AG08395 (cell line): ENCODE measurements around the gene CAMTA1.

Experiments
- DNase-seq: peaks from one replicate; pipeline ENCODE4 v3.0.0; 2012; ENCODE audit warnings: mixed read lengths, low spot score

CAMTA1 gene

DNA sequence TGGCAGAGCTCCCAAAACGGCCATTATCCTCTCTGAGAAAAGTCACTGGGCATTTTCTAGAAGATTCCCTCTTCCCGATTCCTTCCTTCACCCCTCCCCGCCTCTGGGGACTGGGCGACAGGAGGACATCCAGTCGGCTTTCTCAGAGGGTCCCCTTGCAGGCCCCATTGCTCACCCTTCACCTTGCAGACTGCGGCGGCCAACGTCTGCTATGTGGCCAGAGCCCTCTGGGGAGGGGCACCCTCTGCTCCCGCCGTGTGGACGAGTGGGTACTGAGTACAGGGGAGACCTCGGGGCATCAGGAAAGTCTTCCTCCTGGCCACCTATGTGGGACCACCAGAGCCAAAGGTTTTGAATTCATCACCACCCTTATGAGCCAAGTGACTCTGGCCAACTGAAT lies 692.3 kb downstream of the CAMTA1 start:
- no peak for DNase-seq

DNA sequence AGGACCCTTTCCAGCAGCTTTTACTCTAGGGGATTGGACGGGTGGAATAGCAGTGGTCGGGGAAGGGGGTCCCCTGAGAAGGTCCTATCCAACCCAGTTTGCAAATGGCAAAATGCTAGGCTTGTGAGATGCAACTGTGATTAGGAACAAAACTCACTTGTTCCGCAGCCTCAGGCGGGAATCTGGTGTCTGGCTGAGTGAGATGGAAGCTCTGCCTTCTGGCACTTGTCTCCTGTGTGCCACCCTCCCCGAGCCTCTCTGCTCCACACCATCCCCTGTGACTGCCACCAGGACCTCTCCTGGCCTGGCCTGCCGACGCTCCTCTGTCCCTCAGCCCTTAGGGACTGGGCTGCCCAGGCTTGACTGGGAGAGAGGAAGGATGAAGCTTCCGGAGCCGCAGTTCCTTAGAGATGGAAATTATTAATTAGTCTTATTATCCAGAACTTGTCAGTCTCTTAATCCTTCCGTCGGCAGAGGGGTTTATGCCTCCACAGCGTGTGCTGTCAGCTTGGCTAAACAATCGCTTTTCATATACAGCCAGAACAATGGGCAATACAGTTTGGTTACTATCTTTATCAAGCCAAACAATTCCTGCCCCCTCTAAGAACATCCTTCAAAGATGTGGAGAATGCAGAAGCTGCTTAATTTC lies 693.0 kb downstream of the CAMTA1 start:
- DNase-seq: no peak

DNA sequence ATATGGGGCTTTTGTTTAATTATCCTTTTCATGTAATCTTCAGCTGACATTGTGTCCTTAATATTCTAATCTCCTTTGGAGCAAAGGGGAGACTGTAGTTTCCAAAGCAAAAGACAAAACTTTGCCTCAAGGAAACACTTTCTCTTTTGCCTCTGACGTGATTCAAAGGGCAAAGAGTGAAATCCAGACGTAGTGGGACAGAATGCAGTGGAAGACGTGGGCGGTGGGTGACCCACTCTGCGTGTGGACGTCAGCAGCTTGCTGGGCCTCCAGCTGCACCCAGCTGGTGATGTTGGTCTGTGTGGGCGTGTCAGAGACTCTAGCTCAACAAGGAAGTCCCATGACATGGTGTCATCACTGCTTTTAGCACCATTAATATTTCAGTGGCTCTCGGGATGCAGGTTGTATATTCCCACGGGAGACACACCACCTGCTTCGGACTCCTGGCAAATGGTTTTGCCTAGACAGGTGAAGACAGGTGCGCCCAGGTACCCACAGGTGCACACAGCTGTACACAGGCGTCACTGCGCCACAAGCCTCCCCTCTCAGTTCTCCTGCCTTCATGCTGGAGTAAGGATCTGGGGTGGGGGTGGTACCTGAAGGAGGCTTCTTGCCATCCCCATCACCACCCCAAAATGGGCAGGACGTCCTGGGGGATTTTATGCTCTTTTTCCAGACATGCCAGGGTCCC lies 693.7 kb downstream of the CAMTA1 start:
- DNase-seq: peak; percentile 80

DNA sequence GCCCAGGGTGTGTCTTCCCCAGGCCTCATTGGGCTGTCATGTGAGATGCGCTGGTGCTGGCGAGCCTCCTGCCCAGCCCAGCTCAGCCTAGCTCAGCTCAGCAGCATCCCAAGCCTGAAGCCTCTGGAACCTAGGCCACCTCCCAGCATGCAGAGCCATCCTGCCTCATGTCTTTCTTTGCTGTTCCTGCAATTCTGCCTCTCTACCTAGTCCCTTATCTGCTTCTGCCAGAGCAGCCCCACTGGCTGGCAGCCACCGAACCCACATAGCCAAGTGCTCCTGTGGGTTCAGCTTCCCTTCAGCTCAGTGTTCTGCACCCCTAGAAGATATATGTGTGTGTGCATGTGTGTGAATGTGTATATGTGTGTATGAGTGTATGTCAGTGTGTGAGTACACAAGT lies 694.3 kb downstream of the CAMTA1 start:
- no peak for DNase-seq

DNA sequence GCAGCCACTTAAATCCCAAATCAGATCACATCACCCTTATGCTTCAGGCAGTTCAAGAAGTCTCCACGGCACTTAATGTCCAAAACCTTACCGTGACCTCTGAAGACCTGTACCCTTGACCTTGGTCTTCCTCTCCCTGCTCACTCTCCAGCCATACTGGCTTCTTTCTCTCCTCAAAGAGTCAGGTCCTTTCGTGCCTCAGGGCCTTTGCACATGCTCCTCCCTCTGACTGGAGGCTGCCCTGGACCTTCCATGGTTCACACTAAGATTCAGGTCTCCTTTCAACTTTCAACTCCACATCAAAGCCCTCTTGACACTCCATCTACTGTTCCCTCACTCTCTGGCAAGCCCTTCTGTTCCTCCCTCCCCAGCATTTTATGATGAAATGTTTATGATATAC lies 695.9 kb downstream of the CAMTA1 start:
- DNase-seq: no peak

DNA sequence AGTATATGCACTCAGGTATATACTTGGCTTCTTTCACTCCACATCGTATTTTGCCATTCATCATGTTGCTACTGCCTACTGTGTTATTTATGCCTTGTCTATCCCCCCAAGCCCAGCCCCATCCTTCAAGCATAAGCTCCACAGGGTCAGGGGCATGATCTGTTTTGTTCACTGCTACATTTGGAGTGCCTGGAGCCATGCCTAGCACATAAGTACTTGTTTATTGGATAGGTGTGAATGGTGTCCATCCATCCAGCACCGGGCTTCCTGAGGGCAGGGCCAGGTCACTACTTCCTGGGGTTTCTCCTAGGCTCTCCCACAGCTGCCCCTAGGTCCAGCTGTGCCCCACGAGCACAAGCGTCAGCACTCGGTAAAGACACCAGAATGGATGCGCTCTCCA lies 696.8 kb downstream of the CAMTA1 start:
- DNase-seq: no peak

DNA sequence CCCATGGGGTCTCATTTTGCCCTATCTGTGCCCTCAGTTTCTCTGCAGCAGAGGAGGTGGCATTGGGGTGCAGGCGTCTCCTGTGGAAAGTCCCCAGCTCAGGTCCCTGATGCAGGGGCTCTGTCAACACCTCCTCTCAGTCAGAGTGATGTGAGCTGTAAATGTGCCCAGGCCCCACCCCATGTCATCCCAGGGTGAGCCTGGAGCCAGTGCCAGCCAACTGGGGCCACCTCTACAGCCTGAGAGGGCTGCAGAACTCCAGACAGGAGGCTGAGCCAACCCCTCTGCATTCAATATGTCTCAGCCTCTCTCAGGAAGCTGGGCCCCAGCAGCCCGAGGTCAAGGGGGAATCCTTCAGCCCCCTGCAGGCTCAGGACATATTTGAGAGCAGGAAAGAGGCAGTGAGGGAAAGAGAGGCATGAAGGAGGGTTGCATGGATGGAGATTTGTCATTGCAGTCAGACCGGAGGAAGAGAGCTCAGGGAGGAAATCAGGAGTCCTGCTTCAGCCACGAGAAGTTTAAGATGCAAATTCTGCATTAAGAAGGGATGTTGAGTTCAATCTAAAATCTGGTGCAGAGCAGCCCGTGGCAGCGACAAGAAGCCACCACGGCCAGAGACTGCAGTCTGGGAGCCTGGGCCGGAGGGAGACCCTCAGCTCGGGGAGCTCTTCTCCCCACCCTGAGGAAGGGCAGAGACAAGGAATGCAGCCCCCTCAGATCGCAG lies 697.7 kb downstream of the CAMTA1 start:
- DNase-seq: no peak

DNA sequence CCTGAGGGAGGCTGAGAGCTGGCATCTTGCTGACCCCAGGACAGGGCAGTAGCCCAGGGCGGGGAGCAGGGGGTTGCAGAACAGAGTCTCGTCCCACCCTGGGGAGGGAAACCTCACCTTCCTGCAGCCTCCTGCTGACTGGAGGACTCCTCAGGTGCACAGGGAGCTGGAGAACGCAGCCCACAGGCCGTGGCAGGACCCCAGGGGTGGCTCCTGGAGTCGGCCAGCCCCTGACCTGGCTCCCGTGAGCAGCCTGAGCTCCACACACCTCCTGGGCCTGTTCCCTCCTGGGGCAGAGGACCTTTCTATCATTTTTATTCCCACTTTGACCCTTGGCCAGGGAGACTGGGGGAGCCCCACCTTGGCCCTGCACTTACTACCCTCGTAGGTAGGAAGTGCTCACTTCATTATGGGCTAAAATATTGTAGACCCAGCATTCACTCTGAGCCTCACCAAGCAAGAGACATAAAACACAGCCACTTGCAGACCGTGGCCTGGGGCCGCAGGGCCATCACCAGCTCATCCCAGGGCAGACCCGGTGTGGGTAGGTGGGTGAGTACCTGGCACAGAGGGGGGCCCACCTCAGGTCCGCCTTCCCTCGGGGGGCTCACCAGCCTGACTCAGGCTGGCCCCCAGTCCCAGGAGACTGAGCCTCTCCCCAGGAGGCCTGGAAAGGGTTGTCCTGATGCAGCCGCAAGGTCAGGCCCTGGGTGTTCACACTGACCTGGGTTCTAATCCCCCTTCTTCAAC lies 698.6 kb downstream of the CAMTA1 start:
- DNase-seq: no peak

DNA sequence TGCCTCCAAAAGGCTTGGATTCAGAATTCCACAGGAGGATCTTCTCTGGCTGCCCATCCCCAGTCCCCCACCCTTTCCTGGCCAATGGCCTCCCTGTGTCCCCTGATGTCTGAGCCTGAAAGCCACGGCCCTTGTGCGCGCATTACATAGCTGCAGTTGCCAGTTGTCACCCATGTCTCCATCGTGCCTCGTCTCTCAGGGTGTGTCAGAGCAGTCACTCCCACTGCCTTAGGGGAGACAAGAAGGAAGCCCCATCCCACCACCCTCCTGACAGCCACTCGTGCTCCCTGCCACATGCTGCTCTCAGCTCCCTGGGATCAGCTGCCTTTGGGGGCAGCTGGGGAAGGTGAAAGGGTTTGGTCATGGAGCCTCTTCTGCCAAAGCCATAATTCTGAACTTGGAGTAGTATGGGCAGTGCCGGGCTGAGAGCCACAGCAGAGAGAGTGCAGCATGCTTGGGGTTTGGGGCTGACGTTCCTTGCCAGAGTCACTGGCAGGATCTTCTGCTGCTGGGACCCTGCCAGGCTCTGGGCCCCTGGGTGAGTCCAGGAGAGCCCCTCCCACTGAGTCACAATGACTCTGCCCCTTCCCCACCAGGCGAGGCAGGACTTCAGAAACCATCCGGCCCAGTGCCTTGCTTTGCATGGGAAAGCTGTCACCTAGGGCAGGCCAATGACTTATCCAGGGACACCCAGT lies 700.0 kb downstream of the CAMTA1 start:
- DNase-seq: peak; percentile 24

DNA sequence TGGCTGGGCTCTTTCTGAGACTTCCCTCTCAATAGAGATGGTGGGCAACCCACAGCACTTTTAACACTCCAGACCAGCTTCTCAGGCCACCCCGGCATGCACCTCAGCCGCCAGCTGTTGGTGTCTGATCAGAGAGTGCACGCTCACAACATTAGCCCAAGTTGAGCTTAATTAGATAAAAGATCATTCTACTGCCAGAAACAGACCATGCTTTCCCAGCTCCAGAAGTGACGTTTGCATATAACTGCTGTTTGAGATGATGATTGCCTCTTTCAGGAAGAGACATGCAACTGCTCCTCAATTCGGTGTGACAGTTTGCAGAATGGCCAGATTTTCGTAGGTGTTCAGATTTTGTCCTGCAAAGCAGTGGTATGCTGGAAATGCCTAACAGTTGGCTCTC lies 700.6 kb downstream of the CAMTA1 start:
- DNase-seq: no peak

DNA sequence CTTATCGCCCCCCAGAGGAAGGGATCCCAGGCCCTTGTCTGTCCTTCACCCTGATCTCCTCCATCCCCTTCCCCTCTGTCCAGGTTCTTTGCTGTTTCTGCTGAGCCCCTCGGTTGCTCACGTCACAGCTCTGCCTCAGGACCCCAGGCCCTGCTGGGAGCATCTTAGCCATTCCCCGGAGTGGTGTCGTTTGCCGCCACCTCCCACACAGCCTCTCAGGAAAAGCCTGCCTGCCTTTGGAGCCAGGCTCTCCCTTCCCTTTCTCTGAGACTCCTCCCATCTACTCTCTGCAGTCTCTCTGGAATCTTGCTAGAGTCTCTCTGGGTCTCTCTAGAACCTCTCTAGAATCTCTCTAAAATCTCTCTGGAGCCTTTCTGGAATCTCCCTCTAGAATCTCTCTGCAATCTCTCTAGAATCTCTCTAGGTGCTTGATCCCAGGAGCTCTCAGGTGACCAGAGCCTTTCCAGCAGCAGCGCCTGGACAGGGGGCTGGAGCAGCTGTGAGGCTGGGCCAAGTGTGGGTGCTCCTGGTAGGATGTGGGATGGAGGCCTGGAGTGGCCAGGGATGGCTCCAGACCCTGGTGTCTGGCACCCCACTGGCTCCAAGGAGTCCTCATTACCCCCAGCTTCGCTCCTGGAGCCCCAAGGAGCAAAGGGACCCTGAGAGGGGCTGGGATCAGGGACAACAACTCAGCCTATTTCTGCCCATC lies 702.7 kb downstream of the CAMTA1 start:
- no peak for DNase-seq

DNA sequence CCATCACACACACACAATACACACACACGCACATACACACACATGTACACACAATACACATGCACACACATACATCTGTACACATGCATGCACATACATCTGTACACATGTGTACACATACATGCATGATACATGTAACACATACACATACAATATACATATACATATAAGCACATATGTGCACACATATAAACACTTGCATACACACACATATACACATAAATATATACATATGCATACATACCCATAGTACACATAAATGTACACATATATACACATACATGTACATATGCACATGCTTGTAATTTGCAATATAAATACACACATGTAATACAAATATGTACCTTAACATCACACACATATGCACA lies 703.2 kb downstream of the CAMTA1 start:
- DNase-seq: no peak

DNA sequence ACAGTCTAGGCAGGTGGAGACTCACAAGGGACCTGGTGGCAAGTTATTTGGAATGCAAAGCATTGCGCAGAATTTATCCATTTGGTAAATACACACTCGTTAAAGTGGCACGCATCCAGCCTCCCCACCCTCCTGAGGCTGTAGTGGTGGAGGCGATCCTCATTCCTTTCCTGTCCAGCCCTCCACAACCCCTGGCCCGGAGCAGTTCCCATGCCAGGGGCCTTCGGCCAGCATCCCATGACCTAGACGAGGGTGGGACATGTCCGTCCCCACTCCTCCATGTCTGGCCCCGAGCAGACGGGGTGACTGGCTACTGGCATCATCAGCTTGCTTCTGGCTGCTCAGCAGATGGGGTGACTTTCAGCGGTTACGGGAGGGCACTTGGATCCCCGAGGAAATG lies 704.3 kb downstream of the CAMTA1 start:
- DNase-seq: no peak

DNA sequence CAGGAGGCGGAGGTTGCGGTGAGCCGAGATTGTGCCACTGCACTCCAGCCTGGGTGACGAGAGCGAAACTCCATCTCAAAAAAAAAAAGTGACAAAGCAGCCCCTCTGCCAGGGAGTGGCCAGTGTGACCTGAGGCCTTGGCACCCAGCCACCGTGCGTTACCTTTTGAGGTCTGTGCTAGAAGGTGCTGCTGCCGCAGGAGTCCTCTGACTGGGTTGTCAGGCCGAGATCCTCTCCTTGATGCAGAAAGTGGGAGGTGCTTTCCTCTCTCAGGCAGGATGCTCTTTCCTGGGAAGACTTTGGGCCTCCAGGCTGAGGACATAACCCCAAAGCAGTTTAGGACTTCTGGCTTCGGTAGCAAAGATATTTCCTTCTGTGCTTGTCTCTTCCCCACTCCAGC lies 705.3 kb downstream of the CAMTA1 start:
- no peak for DNase-seq

DNA sequence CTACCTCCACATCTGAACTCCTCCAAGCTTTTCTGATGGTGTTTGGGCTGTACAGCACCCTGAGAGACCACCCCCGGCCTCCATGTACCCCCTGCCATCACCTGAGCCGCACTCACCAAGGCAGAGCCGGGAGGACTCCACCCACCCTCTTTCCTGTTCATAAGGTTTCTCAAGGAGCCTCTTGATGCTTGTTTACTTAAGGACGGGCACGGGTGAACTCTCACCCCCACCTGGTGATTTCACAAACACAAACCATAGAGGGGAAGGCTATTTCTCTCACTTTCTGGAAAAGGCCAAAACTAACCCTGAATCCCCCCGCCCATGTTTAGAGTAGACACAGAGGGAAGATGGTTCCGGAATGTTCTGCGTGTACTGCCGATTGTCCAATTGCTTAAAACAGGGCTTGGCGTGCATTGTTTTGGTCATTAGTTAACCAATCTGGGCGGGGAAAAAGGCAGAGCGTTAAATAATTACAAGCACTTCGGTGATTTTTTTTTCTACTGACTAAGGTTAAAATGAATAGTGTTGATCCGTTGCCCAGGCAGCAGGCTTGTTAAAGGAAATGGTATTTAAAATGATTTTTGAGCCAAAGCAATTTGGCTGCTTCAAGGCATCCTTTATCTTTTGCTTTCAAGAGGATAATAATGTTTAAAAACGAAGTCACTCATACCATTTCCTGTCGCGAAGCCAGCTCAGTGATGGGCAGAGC lies 706.0 kb downstream of the CAMTA1 start:
- DNase-seq: peak; percentile 76

DNA sequence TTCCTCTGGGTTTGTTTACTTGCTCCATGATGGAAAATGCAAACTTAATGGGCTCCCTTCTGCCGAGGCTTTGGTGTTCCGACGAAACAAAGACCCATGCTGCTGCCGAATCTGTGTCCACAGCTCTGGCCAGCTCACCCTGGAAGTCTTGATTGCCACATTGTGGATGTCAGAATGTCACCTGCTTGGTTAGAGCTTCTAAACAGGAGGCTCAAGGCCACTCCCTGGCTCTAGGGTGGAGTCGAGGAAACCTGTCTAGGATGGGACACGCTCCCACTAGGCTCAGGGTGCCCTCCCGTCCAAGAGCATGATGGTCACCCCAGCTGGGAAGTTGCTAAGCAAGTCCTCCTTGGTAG lies 706.5 kb downstream of the CAMTA1 start:
- DNase-seq: no peak

DNA sequence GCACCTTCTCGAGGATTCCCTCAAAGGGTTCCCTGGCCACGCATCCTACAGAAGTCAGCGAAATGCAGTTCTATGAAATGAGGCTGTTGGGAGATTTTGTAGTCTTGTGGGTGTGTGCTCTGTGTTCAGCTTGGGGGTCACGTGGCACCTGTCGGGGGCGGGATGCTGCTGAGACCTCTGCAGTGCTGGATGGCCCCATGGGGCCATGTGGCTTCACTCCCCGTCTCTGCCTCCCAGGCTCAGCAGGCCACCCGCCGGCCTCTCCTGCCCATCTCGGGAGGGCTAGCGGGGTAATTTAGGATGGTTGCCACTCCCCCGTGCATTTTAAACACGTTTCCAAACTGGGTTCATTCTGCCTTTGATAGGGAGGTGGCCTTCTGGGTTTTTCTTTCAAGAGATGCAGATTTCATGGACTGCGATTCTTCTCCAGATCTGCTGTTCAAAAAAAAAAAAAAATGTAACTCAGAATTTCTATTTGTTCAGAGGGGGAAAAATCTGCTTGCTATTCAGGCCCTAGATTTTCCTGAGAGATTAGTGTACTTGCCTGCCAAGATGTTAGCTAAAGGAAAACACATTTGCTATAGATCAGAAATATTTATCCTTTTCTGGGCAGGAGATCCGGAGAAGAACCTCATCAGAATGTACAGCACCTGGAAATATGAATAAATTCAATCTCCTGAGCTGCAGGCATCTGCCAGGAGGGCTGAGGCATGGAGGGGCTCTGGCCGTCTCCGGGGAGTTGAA lies 708.6 kb downstream of the CAMTA1 start:
- DNase-seq: no peak

DNA sequence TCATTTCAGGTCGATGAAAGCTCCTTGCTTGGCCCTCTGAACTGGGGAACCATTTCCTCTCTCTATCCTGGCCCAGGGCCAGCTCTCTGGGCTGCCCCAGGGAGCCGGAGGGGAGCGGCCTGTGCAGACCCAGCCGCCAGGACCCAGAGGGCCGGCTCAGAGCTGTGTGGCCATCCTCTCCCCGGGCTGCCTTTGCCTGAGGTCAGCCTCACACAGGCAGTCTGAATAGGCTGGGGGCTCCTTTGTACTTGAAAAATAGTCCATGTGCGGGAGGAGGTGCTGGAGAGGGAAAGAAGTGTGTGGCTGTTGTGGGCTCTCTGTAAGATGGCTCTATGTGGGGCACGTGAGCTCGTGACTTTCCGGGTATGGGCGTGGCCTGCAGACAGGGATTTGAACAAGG lies 710.7 kb downstream of the CAMTA1 start:
- no peak for DNase-seq

DNA sequence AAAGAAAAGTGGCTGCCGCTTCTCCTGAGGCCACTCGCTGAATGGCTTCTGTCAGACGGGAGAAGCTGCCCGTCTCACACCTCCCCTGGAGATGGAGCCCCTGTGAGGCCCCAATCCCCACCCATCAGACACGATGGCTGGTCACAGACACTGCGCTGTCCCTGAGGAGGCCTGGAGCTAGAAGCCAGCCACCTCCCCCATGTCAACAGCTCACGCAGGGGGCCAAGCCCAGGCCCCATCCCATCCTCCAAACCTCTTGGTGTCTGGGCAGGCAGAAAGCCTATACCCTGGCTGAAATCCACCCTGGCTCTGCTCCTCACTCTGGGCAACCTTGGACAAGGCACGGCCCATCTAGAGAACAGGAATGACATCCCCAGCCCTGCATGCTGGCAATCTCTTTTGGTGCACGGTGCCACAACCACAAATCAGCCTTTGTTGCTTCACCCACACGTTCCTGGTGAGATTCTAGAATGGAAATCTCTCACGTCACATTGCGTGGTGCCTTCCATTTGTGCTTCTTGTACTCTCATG lies 711.9 kb downstream of the CAMTA1 start:
- DNase-seq: no peak
